GM18505 (cell line): Measurements from ENCODE around the gene GRIN3A.
A peak's percentile ranks its signal among the peaks of the same experiment; 100 is the strongest.
"Not testable (repeated sequence)": the region's sequence is repeated elsewhere in the genome, so short reads cannot be mapped to it uniquely, and the experiment has no call there.

Experiments
- ATAC-seq: cut with Tn5 transposase; IDR thresholded peaks from one replicate; pipeline ENCODE4 v1.9.1; 2021; ENCODE audit not compliant: unreplicated experiment
- POLR2A ChIP-seq: IDR thresholded peaks from 4 replicates; pipeline ENCODE4 v1.6.1; 2011; ENCODE audit warnings: borderline replicate concordance; ENCODE audit not compliant: insufficient read depth, insufficient read length; ENCODE audit errors: extremely low read depth

GRIN3A gene

DNA sequence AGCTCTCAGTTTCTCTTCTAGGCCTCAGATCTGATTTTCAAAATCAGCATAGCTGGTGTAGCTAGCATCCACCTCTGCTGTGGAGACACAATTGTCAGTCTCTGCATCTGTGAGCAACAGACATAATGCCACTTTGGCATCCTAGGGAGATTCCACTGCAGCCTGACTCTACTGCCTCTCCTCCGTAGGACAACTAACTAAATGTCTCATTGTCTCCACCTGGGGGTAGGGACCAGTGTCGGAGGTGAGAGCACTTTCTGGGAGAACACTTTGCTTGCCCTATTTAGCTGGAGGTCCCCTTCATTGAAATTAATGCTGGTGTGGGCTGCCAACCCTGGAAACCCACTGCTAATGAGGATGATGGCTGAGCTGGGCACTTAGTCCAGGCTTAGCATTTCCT is 145.1 kb downstream of the GRIN3A start:
- ATAC-seq, result no peak
- TF ChIP-seq POLR2A, result no peak

DNA sequence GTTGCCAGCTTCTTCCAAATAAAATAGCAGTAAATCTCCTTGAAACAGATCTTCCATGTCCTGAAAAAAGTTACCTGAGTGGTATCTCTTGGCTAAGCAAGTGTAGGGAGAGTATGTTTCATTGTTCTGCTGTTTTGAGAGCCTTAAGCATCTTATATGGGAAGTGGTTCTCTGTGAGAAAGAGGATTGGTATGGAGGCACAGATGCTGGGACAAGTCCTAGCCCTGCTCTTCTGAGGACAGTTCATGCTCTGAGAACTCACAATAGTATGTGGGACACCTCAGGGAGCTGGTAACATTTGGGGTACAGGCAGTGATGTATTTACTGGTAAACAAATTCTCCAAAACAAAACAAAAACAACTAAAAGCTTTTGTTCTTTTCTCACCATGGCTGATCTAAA is 145.7 kb downstream of the GRIN3A start:
- no peak for TF ChIP-seq POLR2A
- no peak for ATAC-seq

DNA sequence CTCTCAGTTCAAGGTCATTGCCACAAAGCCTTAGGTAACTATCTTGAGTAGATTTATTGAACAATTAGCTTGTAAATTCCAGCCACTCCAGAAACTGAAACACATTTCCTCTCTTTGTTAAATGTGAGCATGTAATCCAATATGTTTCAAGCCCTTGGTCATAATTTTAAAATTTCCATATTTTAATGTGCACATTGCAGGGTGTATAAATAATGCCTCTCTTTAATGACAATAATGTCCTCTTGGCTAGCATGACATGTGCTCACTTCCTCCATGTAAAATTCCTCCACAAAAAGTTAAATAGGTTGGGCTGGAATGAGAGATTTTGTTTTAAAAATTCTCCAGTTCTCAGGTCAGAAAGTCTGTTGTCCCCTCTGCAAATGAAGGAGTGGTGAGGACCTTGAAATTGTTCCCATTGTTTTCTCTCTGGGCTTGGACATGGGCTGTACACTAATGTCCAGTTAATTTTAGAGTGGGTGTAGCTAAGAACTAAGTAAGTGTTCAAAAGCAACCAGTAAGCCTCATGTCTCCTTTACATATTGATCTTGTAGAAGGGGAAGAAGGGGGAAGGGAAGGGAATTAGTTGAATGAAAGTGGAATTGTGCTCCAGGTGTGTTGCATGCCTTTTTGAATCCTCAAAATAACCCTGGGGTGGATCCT is 146.5 kb downstream of the GRIN3A start:
- TF ChIP-seq POLR2A, result no peak
- ATAC-seq, result no peak

DNA sequence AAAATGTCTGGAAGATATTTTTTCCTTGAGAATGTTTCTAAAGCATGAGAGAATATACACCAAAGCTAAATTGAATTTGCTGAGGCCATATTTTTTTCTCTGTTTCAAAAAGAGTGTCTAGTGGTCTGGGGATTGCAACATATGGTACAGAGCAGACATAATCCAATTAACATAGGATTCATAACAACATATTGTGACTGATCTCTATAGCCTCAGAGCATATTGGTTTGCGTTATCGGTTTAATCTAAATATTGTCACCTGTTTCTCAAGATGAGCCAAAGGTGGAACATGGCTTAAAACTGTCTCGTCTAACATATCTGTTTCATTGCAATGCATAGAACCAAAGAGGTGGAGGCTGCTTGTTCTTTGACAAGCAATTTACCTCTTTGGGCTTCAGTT is 147.5 kb downstream of the GRIN3A start:
- TF ChIP-seq POLR2A, result no peak

DNA sequence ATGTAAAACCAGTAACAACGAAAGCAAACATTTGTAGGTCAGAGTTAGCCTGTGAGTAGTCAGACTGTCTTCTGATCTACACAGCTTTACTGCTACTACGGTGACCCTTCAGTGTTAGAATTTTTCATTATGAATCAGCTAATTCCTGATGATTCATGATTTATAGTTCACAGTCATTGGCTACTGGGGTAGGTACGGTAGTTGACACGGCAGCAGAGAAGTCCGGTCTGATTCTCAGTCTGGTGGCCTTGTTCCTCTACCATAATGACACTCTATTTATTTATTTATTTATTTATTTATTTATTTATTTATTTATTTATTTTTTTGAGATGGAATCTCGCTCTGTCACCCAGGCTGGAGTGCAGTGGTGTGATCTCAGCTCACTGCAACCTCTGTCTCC is 148.4 kb downstream of the GRIN3A start:
- not testable (repeated sequence) for ATAC-seq

More for the DNA sequence above, 147.5 kb downstream of the GRIN3A start:
- no peak for ATAC-seq

DNA sequence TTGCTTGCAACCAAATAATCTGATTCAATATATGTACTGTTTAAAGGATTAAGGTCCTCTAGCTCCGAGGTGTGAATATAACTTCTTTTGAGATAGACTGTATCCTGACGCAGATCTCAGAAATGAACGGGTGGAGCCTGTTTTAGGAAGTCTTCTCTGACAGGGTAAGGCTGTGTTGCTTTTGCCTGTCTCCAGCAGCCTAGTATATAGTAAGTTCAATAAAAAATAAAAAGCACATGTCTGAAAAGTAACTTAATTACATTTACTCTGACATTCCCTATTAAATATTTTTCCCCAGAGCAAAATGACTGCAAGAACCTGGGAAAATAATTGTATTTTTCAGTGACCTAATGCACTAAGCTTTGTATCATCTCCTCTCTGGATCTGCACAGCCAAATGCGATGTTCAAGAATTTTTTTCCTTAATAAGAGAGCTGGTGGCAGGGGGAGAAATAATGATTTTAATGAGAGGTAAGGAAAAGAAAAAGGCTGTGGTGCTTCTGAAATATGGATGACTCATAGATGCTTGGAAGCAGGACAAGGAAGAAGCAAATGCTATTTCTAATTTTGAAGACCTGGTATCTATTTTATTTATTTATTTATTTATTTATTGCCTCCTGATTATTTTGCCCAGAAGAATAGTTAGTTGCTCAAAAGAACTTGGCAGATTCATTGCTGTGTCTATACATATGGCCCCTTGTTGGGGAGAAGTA is 151.0 kb downstream of the GRIN3A start:
- no peak for TF ChIP-seq POLR2A
- no peak for ATAC-seq

DNA sequence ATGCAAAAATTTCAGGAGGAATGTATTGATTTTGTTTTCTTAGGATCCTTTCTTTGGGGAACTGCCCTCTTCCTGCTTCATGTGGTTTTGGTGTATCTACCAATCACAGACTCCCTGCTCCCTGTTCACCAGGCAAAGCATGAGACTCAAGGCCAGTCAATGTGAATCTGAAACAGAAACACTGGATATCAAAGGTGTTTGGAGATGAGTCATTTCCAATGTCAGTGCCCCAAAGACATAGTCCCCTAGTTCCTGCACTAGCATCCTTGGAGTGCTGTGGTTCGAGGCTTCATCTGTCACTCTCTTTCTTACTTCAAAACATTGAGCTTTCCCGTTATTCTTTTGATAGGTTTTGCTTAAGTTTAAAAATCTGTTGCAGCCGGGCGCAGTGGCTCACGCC is 151.8 kb downstream of the GRIN3A start:
- TF ChIP-seq POLR2A, result no peak
- ATAC-seq, result peak; percentile 94

DNA sequence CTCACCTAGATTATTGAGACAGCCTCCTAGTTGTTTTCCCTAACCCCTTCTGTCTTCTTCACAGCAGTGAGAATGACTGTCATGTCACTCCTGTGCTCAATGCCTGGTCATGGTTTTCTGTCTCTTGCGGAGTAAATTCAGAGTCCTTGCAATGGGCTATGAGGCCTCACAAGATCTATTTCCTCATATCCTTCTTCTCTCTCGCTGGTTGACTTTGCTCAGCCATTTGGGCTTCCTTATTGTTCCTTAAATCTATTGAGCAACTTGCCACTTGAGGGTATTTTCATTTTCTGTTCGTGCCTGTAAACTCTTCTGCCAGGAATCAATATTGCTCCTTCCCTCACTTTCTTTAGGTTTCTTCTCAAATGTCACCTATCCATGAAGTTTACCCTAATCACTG is 152.7 kb downstream of the GRIN3A start:
- no peak for ATAC-seq
- no peak for TF ChIP-seq POLR2A

DNA sequence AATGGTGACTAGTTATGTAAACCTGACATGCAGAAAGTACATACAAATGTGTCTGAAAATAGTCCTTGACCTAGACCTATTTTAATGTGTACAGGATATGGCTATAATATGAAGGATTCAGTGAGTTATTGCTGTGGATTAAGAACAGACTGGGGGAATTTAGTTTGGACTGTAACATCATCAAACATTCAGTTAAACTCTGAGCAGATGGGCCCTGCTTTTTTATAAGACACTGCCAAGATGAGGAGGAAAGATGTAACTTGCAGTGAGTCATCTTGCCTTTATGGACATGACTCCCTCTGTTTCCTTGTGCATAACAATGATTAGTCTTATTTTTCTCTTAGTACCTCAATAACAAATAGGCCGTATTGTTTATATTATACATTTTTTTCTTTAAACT is 155.9 kb downstream of the GRIN3A start:
- ATAC-seq, result no peak

DNA sequence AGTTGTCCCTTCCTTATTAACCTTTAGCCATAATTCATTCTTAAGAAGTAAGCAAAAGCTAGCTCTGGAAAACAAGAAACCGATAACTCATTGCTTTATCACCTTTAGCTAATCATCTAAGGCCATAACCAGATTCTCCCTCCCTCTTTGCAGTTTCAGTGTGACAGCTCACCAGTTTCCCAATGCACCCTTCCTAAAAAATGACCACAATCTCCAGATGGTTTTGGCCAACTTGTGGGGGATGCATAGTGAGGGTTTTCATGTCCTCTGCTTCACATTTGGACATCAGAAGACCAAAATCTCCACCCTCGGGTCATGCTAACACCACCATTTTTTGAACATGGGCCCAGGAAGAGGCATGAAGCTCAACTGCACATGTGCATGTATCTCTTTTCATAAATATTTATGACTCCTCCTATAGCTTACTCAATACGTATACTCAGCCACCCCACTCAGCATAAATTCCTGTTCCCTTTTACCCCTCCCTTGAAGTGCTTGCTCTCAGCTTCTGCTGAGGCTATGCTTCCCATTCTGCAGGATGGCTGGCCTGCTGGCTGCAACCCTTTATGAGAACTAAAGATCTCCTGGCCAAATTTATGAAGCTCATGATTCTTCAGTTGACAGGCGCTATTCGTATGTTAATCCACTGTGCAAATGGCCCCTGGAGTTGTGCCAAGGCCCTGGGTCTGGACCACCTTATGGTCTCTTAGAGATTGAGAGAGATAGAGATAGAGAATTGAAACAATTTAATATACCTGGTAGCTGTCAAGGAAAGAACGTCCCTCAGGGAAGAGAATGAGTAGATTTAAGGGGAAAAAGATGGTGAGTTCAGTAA is 158.5 kb downstream of the GRIN3A start:
- no peak for TF ChIP-seq POLR2A
- ATAC-seq, result no peak

More for the DNA sequence above, 155.9 kb downstream of the GRIN3A start:
- no peak for TF ChIP-seq POLR2A

DNA sequence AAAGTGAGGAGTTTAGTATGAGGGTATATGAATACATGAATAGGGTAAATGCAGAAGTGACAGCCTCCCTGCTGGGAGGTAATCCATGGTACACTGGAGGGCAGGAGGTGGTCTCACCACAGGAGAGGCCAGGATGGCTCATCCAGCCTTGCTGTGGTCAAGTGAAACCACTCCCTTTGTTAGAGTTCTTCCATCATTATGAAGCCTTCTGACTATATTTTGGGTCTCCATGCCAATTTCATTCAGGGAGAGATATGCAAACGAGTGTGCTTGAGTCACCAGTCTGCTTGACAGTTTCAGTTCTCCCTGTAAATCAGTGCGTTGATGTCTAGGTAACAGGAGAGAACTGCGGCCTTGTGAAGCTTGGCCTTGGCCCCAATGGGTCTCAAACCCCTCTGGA is 160.1 kb downstream of the GRIN3A start:
- ATAC-seq, result peak; percentile 67
- TF ChIP-seq POLR2A, result no peak

DNA sequence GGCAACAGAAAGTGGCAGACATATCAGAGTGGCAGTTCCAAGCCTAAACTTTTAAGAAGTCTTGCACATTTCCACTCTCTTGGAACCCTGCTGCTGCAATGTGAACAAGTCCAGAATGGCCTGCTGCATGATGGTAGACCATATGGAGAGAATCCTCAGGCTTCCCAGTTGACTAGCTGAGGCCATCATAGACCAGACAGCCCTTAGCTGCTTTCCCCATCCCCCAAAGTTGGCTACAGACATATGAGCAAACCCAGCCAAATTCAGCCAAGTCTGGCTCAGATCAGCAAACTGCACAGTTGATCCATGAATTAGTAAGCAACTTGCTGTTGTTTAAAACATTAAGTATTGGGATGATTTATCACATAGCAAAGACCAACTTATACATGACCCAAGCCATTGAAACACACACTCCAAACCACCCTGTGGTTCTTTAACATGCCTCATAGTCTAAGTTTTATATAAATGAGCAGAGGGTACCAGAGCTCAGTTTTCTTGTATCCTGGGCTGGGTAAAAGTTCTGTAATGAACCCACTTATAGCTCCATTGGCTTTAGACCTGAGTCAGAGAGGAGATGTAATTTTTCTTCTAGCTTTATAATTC is 163.6 kb downstream of the GRIN3A start:
- TF ChIP-seq POLR2A, result no peak
- no peak for ATAC-seq

DNA sequence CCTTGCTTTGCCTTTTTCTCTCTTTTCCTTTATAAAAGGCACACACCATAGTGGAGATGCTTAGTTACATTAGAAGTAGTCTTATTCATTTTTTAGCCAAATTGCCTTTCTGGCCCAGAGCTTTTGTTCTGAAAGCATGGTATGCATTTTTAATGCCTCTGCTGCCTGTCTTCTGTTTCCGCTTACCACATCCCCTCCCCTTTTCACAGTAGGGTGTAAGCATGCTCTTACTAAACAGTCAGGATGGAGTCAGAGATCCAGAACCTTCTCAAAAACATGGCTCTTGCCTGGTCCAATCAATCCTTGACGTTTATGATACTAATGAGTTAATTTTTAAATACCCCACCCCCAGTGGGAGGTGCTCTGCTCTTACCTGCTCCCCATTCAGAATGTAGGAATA is 166.1 kb downstream of the GRIN3A start:
- ATAC-seq, result no peak
- no peak for TF ChIP-seq POLR2A

DNA sequence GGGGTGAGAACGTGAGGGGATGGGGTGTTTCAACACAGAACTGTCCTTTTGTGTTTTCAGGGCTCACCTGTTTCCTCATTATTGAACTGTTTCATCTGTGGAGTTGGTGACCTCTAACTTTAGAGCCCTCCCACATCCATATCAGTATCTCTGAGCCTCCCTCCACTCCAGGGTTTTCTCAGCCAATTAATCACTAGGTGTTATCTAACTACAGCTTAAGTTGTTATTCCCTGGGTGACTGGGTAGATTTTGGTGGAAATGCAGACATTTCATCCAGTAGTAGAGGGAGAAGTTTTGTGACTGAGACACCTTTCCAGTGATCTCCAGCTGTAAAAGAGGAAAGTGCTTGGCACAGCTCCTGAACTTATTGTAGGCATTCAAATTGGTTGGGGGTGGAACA is 167.3 kb downstream of the GRIN3A start:
- TF ChIP-seq POLR2A, result no peak
- no peak for ATAC-seq
